Dendritic cell treated with granulocyte-macrophage colony-stimulating factor and Interleukin-4, amounts not matched to agents 40 ng/mL and 50 ng/mL, for 4 days (primary cell): ENCODE measurements around the gene FKBP1A.

Source experiments
- H3K27ac Mint-ChIP-seq: one replicate; pipeline ENCODE4 v1.8.0; 2022; ENCODE audit warnings: mild to moderate bottlenecking, mixed read lengths
- H3K27me3 Mint-ChIP-seq: one replicate; pipeline ENCODE4 v1.8.0; 2022; ENCODE audit warnings: mild to moderate bottlenecking, mixed read lengths
- H3K36me3 Mint-ChIP-seq: one replicate; pipeline ENCODE4 v1.8.0; 2022; ENCODE audit warnings: low read depth, mixed read lengths
- H3K4me1 Mint-ChIP-seq: one replicate; pipeline ENCODE4 v1.8.0; 2022; ENCODE audit warnings: low read depth, mixed read lengths
- H3K4me3 Mint-ChIP-seq: one replicate; pipeline ENCODE4 v1.8.0; 2022; ENCODE audit warnings: mild to moderate bottlenecking, moderate library complexity, mixed read lengths
- H3K9me3 Mint-ChIP-seq: one replicate; pipeline ENCODE4 v1.8.0; 2022; ENCODE audit warnings: mixed read lengths
- intact Hi-C: fragments of 100-400 bp; cut with micrococcal nuclease; formaldehyde crosslinking; loops from one replicate; pipeline ENCODE4 v1.15.0; 2022

FKBP1A gene

DNA sequence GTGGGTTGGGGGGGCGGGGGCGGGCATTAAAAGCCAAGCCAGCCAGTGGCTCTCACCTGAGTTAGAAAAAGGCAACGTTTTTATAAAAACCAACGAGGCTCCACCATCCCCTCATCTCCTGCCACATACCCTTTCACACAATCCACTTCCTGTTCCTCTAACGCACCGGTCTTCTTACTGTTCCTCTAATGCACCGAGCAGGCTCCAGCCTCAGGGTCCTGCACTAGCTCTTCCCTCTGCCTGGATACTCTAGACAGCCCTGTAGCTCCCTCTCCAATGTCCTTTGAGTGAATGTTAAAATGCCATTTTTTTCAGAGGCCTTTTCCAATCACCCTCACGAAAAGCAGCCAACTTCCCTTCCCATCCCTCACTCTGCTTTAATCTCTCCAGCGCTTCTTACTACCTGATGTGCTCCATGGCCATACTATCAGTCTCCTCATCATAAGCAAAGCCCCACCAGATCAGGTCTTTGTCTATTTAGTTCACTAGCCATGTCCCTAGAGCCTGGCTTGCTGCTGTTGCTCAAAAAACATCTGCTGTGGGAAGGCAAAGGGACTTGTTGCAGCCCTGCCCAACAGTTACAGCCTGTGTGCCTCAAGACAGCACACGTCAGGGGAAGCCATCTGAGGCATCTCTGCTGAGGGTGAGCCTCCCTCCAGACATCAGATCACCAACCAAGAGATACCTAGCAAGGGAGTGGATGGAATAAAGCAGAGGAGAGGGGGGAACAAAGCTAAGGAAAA is 3.9 kb downstream of the FKBP1A start:
- H3K36me3 Mint-ChIP-seq, result peaks cover 87% of the 10 kb centered on the region
- peak overlapping the region; percentile 64 for H3K4me3 Mint-ChIP-seq
- peak overlapping the region; percentile 64 for H3K27ac Mint-ChIP-seq
- peaks cover 89% of the 10 kb centered on the region for H3K4me1 Mint-ChIP-seq
- intact Hi-C loops, result no loop called here
- H3K27me3 Mint-ChIP-seq, result no peaks in the 10 kb centered on the region
- no peaks in the 10 kb centered on the region for H3K9me3 Mint-ChIP-seq

DNA sequence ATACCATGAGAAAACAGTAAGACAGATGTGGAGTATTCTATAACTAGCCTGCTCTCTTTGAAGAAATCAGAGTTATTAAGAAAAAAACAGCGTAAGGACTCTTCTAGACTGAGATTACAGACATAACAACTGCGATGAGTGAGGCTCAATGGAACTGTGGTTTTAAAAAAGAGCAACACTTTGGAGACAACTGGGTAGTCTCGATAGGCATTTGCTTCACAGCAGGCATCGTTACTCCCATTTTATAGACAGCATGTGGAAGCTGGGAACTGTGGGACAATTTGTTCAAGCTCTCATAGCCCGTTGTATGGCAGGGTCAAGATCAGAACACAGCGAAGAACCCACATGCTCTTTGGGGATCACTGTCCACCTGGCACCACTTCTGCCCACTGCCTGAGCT is 4.6 kb downstream of the FKBP1A start:
- no peaks in the 10 kb centered on the region for H3K27me3 Mint-ChIP-seq

GRCh38 chr20:1386323-1386722 is 6.5 kb downstream of the FKBP1A start:
- Mint-ChIP-seq H3K4me1 (peaks cover 97% of the 10 kb centered on the region), H3K36me3 (peaks cover 84% of the 10 kb centered on the region), H3K4me3 (no peak overlapping the region), H3K27me3 (no peaks in the 10 kb centered on the region), H3K27ac (peak overlapping the region; percentile 15), H3K9me3 (no peaks in the 10 kb centered on the region)
- intact Hi-C loops, result no loop called here

More for the DNA sequence above, 4.6 kb downstream of the FKBP1A start:
- Mint-ChIP-seq H3K36me3 (peaks cover 94% of the 10 kb centered on the region), H3K9me3 (no peaks in the 10 kb centered on the region), H3K4me3 (peak overlapping the region; percentile 64), H3K4me1 (peaks cover 89% of the 10 kb centered on the region), H3K27ac (no peak overlapping the region)
- intact Hi-C loops, result no loop called here

GRCh38 chr20:1383623-1384404 is 9.0 kb downstream of the FKBP1A start:
- Mint-ChIP-seq H3K36me3 (peaks cover 71% of the 10 kb centered on the region), H3K4me1 (peaks cover 99% of the 10 kb centered on the region), H3K9me3 (no peaks in the 10 kb centered on the region), H3K27me3 (no peaks in the 10 kb centered on the region), H3K27ac (no peak overlapping the region), H3K4me3 (no peak overlapping the region)
- intact Hi-C loops, result no loop called here

- intact Hi-C loops, result no loop called here
- Mint-ChIP-seq H3K36me3 (peaks cover 68% of the 10 kb centered on the region), H3K27ac (no peak overlapping the region)
These were observed 10.2 kb downstream of the FKBP1A start for GRCh38 chr20:1382670-1383069.

DNA sequence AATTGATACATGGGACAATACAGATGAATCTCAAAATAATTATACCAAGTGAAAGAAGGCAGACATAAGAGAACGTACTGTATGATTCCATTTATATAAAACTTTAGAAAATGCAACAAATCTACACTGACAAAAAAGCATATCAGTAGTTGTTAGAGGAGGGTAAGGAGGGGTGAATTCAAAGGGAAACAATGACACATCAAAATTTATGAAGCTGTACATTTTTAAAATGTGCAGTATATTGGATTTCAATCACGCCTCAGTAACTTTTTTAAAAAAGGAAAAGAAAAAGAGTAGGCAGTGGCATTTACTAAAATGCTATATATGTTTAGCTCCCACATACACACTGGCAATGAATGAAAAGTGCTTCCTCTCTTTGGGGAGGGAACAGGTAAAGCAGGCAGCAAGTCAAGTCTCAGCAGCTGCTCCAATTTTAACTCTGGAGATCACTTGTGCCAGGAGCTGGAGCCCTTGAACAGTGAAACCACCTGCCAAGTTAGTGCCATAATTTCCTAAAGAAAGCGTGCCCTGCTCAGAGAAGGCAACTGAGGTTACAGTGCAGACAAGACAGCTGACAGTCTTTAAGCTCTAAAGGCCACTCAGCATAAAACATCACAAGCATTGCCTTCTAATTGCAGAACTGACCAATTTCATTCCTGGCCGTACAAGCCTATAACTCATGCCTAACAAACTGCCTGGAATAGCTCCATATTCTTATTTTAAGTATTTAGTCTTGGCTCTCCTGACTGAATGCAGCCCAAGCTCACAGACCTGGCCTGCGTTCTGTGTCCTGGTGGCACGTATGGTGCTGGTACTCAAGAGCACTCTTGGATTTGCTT is 10.9 kb downstream of the FKBP1A start:
- intact Hi-C loops, result no loop called here
- no peak overlapping the region for H3K27ac Mint-ChIP-seq
- no peaks in the 10 kb centered on the region for H3K9me3 Mint-ChIP-seq
- no peaks in the 10 kb centered on the region for H3K27me3 Mint-ChIP-seq
- H3K4me3 Mint-ChIP-seq, result no peak overlapping the region
- H3K4me1 Mint-ChIP-seq, result peaks cover 99% of the 10 kb centered on the region
- H3K36me3 Mint-ChIP-seq, result peaks cover 70% of the 10 kb centered on the region

More at GRCh38 chr20:1382670-1383069, 10.2 kb downstream of the FKBP1A start:
- H3K9me3 Mint-ChIP-seq, result no peaks in the 10 kb centered on the region
- H3K27me3 Mint-ChIP-seq, result no peaks in the 10 kb centered on the region
- H3K4me1 Mint-ChIP-seq, result peaks cover 99% of the 10 kb centered on the region
- H3K4me3 Mint-ChIP-seq, result no peak overlapping the region

- H3K4me3 Mint-ChIP-seq, result no peak overlapping the region
- no peaks in the 10 kb centered on the region for H3K9me3 Mint-ChIP-seq
- intact Hi-C loops, result loop anchor here (5.0 kb wide), 2 partner anchors 59 to 114 kb away; partner anchors contain the start of gene SIRPB2
- H3K4me1 Mint-ChIP-seq, result peaks cover 99% of the 10 kb centered on the region
- peaks cover 60% of the 10 kb centered on the region for H3K36me3 Mint-ChIP-seq
- peak overlapping the region; percentile 73 for H3K27ac Mint-ChIP-seq
- H3K27me3 Mint-ChIP-seq, result no peaks in the 10 kb centered on the region
These were observed 14.1 kb downstream of the FKBP1A start for GRCh38 chr20:1378735-1379125.

DNA sequence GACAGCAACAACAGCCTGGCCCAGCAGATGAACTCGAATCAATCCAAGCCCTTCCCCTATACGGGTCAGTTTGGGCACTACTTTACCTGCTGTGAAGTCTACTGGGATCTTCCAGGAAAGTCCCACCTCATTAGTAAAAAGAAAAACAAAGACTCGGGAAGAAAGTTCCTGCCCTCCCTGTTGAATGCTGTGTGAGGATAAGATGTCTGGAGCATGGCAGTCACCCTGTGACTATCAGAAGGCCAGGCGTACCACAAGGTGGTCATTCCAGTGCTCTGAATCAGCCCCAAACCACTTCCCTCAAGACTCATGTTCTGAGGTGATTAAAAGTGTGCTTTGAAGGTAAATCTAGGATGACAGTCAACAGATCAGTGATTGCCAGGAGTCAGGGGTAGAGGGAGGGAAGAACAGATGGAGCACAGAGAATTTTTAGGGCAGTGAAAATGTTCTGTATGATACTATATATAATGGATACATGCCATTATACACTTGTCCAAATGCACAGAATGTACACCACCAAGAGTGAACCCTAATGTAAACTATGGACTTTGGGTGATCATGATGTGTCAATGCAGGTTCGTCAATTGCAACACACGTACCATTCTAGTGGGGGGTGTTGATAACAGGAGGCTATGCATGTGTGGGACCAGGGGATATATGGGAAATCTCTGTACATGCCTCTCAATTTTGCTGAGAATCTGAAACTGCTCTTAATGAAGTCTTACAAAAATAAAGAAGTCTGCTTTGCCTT is 14.7 kb downstream of the FKBP1A start:
- Mint-ChIP-seq H3K27me3 (no peaks in the 10 kb centered on the region), H3K9me3 (no peaks in the 10 kb centered on the region), H3K4me1 (peaks cover 99% of the 10 kb centered on the region), H3K27ac (peak overlapping the region; percentile 73), H3K4me3 (peak overlapping the region; percentile 55), H3K36me3 (peaks cover 60% of the 10 kb centered on the region)
- intact Hi-C loops, result loop anchor here (2.0 to 5.0 kb wide), 4 partner anchors 15 to 114 kb away; partner anchors contain the start of genes FKBP1A and SIRPB2

GRCh38 chr20:1377341-1377871 is 15.4 kb downstream of the FKBP1A start:
- Mint-ChIP-seq H3K27me3 (no peaks in the 10 kb centered on the region), H3K36me3 (peaks cover 61% of the 10 kb centered on the region), H3K27ac (peak overlapping the region; percentile 73), H3K4me1 (peaks cover 97% of the 10 kb centered on the region), H3K4me3 (peak overlapping the region; percentile 55), H3K9me3 (no peaks in the 10 kb centered on the region)
- intact Hi-C loops, result loop anchor here (2.0 to 5.0 kb wide), 4 partner anchors 15 to 115 kb away; partner anchors contain the start of genes FKBP1A and SIRPB2

- intact Hi-C loops, result loop anchor here (2.0 to 5.0 kb wide), 4 partner anchors 16 to 116 kb away; partner anchors contain the start of genes FKBP1A and SIRPB2
- peaks cover 68% of the 10 kb centered on the region for H3K36me3 Mint-ChIP-seq
- H3K9me3 Mint-ChIP-seq, result no peaks in the 10 kb centered on the region
- peak overlapping the region; percentile 55 for H3K4me3 Mint-ChIP-seq
- H3K27ac Mint-ChIP-seq, result peak overlapping the region; percentile 73
- peaks cover 97% of the 10 kb centered on the region for H3K4me1 Mint-ChIP-seq
- no peaks in the 10 kb centered on the region for H3K27me3 Mint-ChIP-seq
These were observed 16.2 kb downstream of the FKBP1A start for GRCh38 chr20:1376408-1377270.

GRCh38 chr20:1376007-1376406 is 16.8 kb downstream of the FKBP1A start:
- H3K36me3 Mint-ChIP-seq, result peaks cover 72% of the 10 kb centered on the region
- H3K27ac Mint-ChIP-seq, result peak overlapping the region; percentile 73
- H3K4me1 Mint-ChIP-seq, result peaks cover 95% of the 10 kb centered on the region
- H3K27me3 Mint-ChIP-seq, result no peaks in the 10 kb centered on the region
- H3K4me3 Mint-ChIP-seq, result peak overlapping the region; percentile 56
- no peaks in the 10 kb centered on the region for H3K9me3 Mint-ChIP-seq
- intact Hi-C loops, result loop anchor here (2.0 to 5.0 kb wide), 4 partner anchors 17 to 116 kb away; partner anchors contain the start of genes FKBP1A and SIRPB2

- Mint-ChIP-seq H3K4me1 (peaks cover 95% of the 10 kb centered on the region), H3K36me3 (peaks cover 74% of the 10 kb centered on the region), H3K27me3 (no peaks in the 10 kb centered on the region), H3K4me3 (peak overlapping the region; percentile 56), H3K9me3 (no peaks in the 10 kb centered on the region), H3K27ac (peak overlapping the region; percentile 73)
- intact Hi-C loops, result loop anchor here (5.0 kb wide), 2 partner anchors 62 to 117 kb away; partner anchors contain the start of gene SIRPB2
These were observed 17.3 kb downstream of the FKBP1A start for GRCh38 chr20:1375515-1375914.
